ENCODE measurements around the gene KIF20A.

DNA sequence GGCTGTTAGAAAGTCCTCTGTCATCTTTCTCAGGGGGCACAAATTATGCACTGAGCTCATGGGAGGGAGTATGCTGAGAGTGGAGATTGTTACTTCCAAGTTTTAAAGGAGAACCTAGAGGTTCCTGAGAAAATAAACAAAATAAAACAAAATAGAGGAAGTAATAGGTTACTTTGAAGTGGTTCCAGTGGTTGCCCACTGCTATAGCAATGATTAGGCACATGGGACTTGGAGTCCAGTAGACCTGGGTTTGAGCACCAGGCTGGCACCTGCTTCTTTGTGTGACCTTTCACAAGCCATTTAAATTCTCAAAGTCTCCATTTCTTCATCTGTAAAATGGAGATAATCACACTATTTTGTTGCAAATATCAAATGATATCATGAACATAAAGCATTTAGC, 48.0 kb downstream of the KIF20A start:
- TF ChIP-seq POLR2A (IDR thresholded peaks at IDR 0.05; ENCODE audit: low read depth) = no peak
- TF ChIP-seq, protein P1, sequence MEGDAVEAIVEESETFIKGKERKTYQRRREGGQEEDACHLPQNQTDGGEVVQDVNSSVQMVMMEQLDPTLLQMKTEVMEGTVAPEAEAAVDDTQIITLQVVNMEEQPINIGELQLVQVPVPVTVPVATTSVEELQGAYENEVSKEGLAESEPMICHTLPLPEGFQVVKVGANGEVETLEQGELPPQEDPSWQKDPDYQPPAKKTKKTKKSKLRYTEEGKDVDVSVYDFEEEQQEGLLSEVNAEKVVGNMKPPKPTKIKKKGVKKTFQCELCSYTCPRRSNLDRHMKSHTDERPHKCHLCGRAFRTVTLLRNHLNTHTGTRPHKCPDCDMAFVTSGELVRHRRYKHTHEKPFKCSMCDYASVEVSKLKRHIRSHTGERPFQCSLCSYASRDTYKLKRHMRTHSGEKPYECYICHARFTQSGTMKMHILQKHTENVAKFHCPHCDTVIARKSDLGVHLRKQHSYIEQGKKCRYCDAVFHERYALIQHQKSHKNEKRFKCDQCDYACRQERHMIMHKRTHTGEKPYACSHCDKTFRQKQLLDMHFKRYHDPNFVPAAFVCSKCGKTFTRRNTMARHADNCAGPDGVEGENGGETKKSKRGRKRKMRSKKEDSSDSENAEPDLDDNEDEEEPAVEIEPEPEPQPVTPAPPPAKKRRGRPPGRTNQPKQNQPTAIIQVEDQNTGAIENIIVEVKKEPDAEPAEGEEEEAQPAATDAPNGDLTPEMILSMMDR (IDR thresholded peaks at IDR 0.05) = no peak
- no peak for TF ChIP-seq EP300 (IDR thresholded peaks at IDR 0.05)
